GM18951 (cell line): ENCODE data around the gene FAR1.

Source experiments
- POLR2A ChIP-seq: IDR thresholded peaks from 4 replicates; pipeline ENCODE4 v1.6.1; 2011; ENCODE audit warnings: mild to moderate bottlenecking; ENCODE audit not compliant: insufficient read length, insufficient read depth; ENCODE audit errors: extremely low read depth
- in situ Hi-C: fragments of 300-500 bp; cut with MboI; formaldehyde crosslinking; loops from one replicate; pipeline ENCODE4 v1.12.0; 2022; ENCODE audit warnings: low sequenced_read_pairs, mixed read lengths, inconsistent platforms; ENCODE audit not compliant: unreplicated experiment

FAR1 gene

DNA sequence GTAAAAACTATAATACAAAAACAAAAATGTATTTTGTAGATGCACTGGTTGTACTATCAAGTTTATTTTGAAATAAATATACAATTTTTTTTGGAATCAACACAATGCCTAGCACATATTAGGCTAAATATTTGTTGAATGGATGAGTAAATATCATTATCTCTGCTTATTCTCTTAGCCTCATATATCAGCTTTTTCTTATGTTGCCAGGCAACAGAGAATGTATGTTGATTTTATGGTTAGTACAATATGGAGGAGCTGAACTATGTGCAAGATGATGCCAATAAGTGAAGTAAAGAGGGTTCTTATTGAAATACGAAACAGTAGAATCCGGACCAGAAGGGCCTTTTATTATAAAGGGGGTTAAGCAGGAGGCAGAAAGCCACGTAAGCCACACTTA, 94.9 kb downstream of the FAR1 start:
- in situ Hi-C loops: no loop called here
- no peak for TF ChIP-seq POLR2A

DNA sequence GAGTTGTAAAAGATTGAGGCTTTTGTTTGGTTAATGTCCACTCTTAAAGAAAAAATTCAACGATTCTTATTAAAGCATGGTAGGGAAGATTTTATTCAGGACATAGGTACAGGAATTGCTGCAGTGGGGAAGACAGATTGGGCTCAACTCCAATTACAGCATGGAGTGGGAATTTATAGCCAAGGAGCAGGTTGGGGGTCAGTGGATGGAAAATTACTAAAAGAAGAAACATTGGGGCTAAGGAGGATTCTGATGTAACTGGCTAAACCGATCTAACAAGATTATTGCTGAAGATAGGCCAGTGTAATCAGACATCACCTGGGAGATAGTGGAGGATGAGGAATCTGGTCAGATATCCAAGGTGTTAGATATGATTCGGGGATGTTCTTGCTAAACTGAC, 97.4 kb downstream of the FAR1 start:
- in situ Hi-C loops: no loop called here
- TF ChIP-seq POLR2A: no peak

DNA sequence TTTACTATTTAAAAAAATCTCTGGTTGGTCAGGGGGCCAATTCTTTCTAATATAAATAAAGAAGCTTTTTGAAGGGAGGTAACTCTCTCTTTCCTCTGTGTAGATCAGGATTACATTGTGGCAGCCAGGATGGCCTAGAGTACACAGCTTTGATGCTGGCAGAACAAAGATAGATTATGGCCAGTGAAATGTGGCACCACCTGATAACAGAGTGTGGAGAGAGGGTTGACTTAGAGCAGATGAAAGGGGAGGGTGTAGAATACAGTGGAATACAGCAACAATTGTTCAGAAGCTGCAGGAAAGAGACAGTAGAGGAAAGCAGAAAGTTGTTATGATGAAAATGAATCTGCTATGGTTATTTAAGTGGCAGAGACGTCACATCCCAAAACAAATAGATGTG, 99.0 kb downstream of the FAR1 start:
- in situ Hi-C loops: no loop called here
- no peak for TF ChIP-seq POLR2A

- no peak for TF ChIP-seq POLR2A
- in situ Hi-C loops: no loop called here
Measured at GRCh38 chr11:13769188-13769587, 100.7 kb downstream of the FAR1 start.

GRCh38 chr11:13771151-13771550, 102.7 kb downstream of the FAR1 start:
- in situ Hi-C loops: loop anchor here (10.0 kb wide), 1 partner anchor 484 kb away; no protein-coding TSS in a partner anchor
- no peak for TF ChIP-seq POLR2A

DNA sequence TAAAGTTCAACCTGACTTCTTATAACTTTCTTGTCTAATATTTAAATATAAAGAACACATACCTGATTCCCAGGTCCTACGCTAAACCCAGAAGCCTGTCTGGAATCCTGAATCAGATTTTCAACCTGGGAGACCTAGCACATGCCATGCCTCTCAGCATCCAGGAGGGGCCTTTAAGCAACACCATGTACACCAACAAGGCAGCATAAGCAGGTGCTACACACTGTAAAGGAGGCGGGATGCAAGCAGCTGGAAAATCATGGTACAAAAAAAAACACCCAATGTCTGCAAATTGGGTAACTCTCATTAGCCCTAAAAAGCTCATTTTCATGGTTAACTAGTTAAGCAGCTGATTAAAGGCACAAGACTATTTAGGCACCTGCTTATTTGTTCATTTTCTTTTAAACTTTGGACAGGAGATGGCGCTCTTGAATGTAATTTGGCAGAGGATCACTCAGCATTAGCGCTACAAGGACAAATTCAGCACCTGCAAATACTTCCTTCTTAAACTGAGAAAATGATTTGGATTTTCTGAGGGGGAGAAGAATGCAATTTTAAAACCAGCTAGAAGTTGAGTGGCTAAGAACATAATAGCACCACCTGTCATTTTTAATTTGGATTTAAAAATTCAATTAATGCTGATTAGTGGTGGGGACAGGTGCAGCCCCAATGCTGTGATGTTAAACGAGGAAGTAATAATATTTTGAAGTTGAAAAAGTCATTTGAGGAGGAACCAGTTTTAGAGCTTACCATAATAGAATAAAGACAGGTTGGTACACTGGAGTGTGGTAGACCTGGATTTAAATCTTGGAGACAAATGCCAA, 104.0 kb downstream of the FAR1 start:
- no peak for TF ChIP-seq POLR2A

GRCh38 chr11:13775471-13775870, 107.0 kb downstream of the FAR1 start:
- TF ChIP-seq POLR2A: no peak
- in situ Hi-C loops: loop anchor here (10.0 kb wide), 1 partner anchor 479 kb away; no protein-coding TSS in a partner anchor

More for the DNA sequence above, 104.0 kb downstream of the FAR1 start:
- in situ Hi-C loops: loop anchor here (10.0 kb wide), 1 partner anchor 482 kb away; no protein-coding TSS in a partner anchor

DNA sequence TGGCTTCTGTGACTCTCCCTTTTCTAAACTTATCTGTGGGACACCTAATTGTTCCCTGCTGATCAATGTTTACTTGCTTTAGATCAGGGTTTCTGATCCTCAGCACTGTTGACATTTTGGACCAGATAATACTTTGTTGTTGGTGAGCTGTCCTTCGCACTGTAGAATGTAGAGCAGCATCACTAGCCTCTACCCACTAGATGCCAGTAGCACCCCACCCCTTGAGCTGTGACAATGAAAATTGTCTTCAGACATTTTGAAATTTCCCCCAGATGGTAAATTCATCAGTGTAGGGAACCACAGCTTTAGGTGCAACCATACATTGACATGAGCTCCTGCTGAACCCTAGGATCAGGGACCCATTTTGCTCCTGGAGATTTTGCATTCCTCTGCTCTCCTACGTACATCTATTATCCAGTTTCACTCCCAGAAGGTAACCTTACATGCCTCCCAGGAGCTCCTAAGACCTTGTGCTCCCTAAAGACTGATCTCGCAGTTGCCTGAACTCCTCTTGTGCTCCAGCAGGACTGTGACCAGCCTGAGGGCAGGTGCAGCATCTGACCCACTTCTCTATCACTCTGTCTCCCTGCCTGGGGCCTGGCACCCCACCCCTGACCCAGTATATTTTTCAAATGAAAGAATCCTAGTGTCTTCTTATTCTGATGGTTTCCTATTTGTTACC, 107.8 kb downstream of the FAR1 start:
- TF ChIP-seq POLR2A: no peak
- in situ Hi-C loops: loop anchor here (10.0 kb wide), 1 partner anchor 479 kb away; no protein-coding TSS in a partner anchor

DNA sequence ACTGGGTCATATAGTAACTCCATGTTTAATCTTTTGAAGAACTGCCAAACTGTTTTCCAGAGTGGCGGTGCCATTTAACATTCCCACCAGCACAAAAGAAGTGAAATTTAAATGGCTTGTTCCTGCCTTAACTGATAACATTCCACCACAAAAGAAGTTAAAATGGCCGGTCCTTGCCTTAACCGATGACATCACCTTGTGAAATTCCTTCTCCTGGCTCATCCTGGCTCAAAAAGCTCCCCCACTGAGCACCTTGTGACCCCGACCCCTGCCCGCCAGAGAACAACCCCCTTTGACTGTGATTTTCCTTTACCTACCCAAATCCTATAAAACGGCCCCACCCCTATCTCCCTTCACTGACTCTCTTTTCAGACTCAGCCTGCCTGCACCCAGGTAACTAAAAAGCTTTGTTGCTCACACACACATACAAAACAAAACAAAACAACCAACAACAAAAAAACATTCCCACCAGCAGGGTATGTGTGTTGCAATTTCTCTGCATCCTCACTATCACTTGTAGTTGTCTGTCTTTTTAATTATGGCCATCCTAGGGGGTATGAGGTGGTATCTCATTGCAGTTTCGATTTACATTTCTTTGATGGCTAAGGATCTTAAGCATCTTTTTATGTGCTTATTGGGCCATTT, 109.0 kb downstream of the FAR1 start:
- no peak for TF ChIP-seq POLR2A
- in situ Hi-C loops: loop anchor here (10.0 kb wide), 1 partner anchor 477 kb away; no protein-coding TSS in a partner anchor

- in situ Hi-C loops: loop anchor here (10.0 kb wide), 1 partner anchor 476 kb away; no protein-coding TSS in a partner anchor
- TF ChIP-seq POLR2A: no peak
Measured at GRCh38 chr11:13778345-13778744, 109.9 kb downstream of the FAR1 start.

DNA sequence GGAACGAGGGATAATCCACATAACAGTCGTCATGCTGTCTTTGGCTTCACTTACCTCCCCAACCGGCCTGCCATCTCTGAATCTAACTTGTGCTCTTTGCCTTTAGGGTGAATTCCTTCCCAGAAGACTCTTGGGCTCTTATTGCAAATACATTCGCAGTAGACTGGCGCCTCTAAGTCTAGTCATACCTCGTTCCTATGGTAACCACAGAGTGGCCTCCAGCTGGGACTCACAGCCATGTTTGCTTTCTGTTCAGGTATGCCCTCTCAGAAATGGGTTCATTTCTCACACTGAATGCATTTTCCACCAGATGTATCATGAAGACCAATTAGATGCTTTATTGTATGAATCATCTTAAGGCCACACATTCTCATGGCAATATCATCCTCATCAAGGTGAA, 112.7 kb downstream of the FAR1 start:
- in situ Hi-C loops: no loop called here
- TF ChIP-seq POLR2A: no peak
